ENCODE measurements around the gene KRT84.

DNA sequence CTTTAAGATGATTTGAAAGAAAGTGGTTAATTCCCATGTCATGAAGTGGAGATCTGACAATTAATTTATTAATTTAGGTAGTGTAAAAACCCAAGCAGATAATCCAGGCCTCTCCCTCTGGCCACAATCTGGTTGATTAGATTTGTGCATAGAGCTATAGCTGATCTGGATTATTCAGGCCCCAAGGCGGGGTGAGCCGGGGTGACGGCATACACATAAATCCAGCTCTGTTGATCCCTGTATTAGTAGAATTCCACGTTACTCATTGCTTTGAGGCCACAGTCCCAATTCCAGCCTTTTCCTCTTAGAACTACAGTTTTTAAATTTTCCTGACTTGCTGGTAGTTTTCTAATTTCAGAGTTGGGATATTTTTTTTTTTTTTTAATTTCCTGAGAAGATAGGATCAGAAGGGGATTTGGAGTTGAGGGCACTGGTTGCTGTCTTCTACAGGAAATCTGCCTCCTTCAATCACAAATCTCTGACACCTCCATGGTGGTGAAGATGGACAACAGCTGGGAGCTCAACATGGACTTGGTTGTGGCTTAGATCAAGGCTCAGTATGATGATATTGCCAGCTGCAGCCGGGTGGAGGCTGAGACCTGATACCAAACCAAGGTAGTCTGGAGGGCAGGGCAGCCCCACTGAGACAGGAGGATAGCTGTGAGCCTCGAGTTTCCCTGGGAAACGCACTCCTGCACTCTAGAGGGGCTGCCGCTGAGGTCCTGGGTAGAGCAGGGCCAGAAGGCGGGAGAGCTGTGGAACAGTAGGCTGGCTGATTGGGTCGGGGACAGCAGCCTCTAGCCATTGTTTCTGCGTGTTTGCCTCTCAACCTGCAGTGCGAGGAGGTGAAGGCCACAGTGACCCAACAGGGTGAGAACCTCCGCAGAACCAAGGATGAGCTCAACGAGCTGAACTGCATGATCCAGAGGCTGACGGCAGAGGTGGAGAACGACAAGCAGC lies 37.6 kb downstream of the KRT84 start:
- TF ChIP-seq POLR2A (IDR thresholded peaks at IDR 0.05; ENCODE audit: low read depth) (no peak), EP300 (IDR thresholded peaks at IDR 0.05) (no peak)
- TF ChIP-seq, protein P1, sequence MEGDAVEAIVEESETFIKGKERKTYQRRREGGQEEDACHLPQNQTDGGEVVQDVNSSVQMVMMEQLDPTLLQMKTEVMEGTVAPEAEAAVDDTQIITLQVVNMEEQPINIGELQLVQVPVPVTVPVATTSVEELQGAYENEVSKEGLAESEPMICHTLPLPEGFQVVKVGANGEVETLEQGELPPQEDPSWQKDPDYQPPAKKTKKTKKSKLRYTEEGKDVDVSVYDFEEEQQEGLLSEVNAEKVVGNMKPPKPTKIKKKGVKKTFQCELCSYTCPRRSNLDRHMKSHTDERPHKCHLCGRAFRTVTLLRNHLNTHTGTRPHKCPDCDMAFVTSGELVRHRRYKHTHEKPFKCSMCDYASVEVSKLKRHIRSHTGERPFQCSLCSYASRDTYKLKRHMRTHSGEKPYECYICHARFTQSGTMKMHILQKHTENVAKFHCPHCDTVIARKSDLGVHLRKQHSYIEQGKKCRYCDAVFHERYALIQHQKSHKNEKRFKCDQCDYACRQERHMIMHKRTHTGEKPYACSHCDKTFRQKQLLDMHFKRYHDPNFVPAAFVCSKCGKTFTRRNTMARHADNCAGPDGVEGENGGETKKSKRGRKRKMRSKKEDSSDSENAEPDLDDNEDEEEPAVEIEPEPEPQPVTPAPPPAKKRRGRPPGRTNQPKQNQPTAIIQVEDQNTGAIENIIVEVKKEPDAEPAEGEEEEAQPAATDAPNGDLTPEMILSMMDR (IDR thresholded peaks at IDR 0.05), result no peak
